Loucy (cell line): ENCODE data around the gene ASS1.

ENCODE experiments used
- H2AFZ ChIP-seq: fragments of 200-600 bp; sonication (generic); 2 replicates; pipeline ENCODE4 v1.6.0; 2016; ENCODE audit warnings: antibody characterized with exemption, mild to moderate bottlenecking, low read length, moderate library complexity
- H3F3A ChIP-seq: fragments of 200-600 bp; 2 replicates; pipeline ENCODE4 v1.6.0; 2016; ENCODE audit warnings: antibody characterized with exemption, low read depth, mild to moderate bottlenecking
- H3K27me3 ChIP-seq: fragments of 200-600 bp; sonication (generic); 2 replicates; pipeline ENCODE4 v1.6.1; 2014; ENCODE audit warnings: low read length, mild to moderate bottlenecking; ENCODE audit not compliant: insufficient read depth, poor library complexity, severe bottlenecking
- H3K36me3 ChIP-seq: fragments of 200-600 bp; sonication (generic); 2 replicates; pipeline ENCODE4 v1.6.1; 2016; ENCODE audit warnings: low read length; ENCODE audit not compliant: insufficient read depth
- H3K4me1 ChIP-seq: fragments of 200-600 bp; sonication (generic); 2 replicates; pipeline ENCODE4 v1.5.1; 2014; ENCODE audit warnings: low read length, mild to moderate bottlenecking; ENCODE audit not compliant: insufficient read depth, poor library complexity, severe bottlenecking
- H3K4me2 ChIP-seq: fragments of 200-600 bp; sonication (generic); 2 replicates; pipeline ENCODE4 v1.6.0; 2014; ENCODE audit warnings: antibody characterized with exemption, low read length, low read depth, mild to moderate bottlenecking; ENCODE audit not compliant: poor library complexity, severe bottlenecking
- H3K4me3 ChIP-seq: fragments of 200-600 bp; sonication (generic); 2 replicates; pipeline ENCODE4 v1.5.1; 2014; ENCODE audit warnings: low read length, mild to moderate bottlenecking, mixed read lengths; ENCODE audit not compliant: poor library complexity, severe bottlenecking
- H3K79me2 ChIP-seq: fragments of 200-600 bp; sonication (generic); 2 replicates; pipeline ENCODE4 v1.6.1; 2014; ENCODE audit warnings: low read length; ENCODE audit not compliant: insufficient read depth
- H3K9ac ChIP-seq: fragments of 200-600 bp; sonication (generic); 2 replicates; pipeline ENCODE4 v1.6.0; 2014; ENCODE audit warnings: mild to moderate bottlenecking, low read depth, low read length, moderate library complexity; ENCODE audit not compliant: poor library complexity, severe bottlenecking
- H3K9me2 ChIP-seq: fragments of 200-600 bp; sonication (generic); replicated peaks from 2 replicates; pipeline ENCODE4 v1.6.1; 2016; ENCODE audit warnings: low read depth, low read length, mixed read lengths
- H3K9me3 ChIP-seq: fragments of 200-600 bp; sonication (generic); 2 replicates; pipeline ENCODE4 v1.6.1; 2014; ENCODE audit warnings: mild to moderate bottlenecking, antibody characterized with exemption, low read length, low read depth; ENCODE audit not compliant: insufficient read depth
- H4K20me1 ChIP-seq: fragments of 200-600 bp; sonication (generic); 2 replicates; pipeline ENCODE4 v1.6.0; 2014; ENCODE audit warnings: antibody characterized with exemption, low read length, mild to moderate bottlenecking; ENCODE audit not compliant: insufficient read depth, poor library complexity, severe bottlenecking
- CTCF ChIP-seq: fragments of 200-600 bp; sonication (generic); conservative IDR thresholded peaks from 2 replicates; pipeline ENCODE4 v1.5.1; 2014; ENCODE audit warnings: mild to moderate bottlenecking, antibody characterized with exemption, low read length
- EZH2phosphoT487 ChIP-seq: fragments of 200-600 bp; IDR thresholded peaks from 2 replicates; pipeline ENCODE4 v1.6.1; 2018; ENCODE audit warnings: antibody characterized with exemption, mild to moderate bottlenecking, moderate library complexity, borderline replicate concordance

ASS1 gene

GRCh38 chr9:130429381-130429780 lies 15.4 kb upstream of the ASS1 start:
- TF ChIP-seq CTCF, result no peak
- no peak for TF ChIP-seq EZH2phosphoT487
- Histone ChIP-seq H3K4me3 (no peak overlapping the region), H3K9ac (no peak overlapping the region), H3K4me2 (no peak overlapping the region), H3F3A (no peaks in the 10 kb centered on the region), H4K20me1 (no peaks in the 10 kb centered on the region), H2AFZ (no peak overlapping the region), H3K9me2 (no peaks in the 10 kb centered on the region), H3K27me3 (no peaks in the 10 kb centered on the region), H3K36me3 (no peaks in the 10 kb centered on the region), H3K79me2 (no peaks in the 10 kb centered on the region), H3K4me1 (no peaks in the 10 kb centered on the region), H3K9me3 (no peaks in the 10 kb centered on the region)

GRCh38 chr9:130429831-130430230 lies 14.9 kb upstream of the ASS1 start:
- no peak overlapping the region for H3K4me3 ChIP-seq
- H3K9ac ChIP-seq, result no peak overlapping the region
- H2AFZ ChIP-seq, result no peak overlapping the region
- TF ChIP-seq CTCF (no peak), EZH2phosphoT487 (no peak)
- no peaks in the 10 kb centered on the region for H3K79me2 ChIP-seq
- no peaks in the 10 kb centered on the region for H3K27me3 ChIP-seq
- no peaks in the 10 kb centered on the region for H3K4me1 ChIP-seq
- no peaks in the 10 kb centered on the region for H3K36me3 ChIP-seq
- no peaks in the 10 kb centered on the region for H3K9me2 ChIP-seq
- no peaks in the 10 kb centered on the region for H3K9me3 ChIP-seq
- no peak overlapping the region for H3K4me2 ChIP-seq
- no peaks in the 10 kb centered on the region for H3F3A ChIP-seq
- no peaks in the 10 kb centered on the region for H4K20me1 ChIP-seq

GRCh38 chr9:130430232-130430631 lies 14.5 kb upstream of the ASS1 start:
- TF ChIP-seq CTCF (no peak), EZH2phosphoT487 (no peak)
- Histone ChIP-seq H3K9me2 (no peaks in the 10 kb centered on the region), H2AFZ (no peak overlapping the region), H3K4me3 (no peak overlapping the region), H3K9me3 (no peaks in the 10 kb centered on the region), H3K27me3 (no peaks in the 10 kb centered on the region), H3F3A (no peaks in the 10 kb centered on the region), H3K79me2 (no peaks in the 10 kb centered on the region), H3K4me1 (no peaks in the 10 kb centered on the region), H3K4me2 (no peak overlapping the region), H3K9ac (no peak overlapping the region), H4K20me1 (no peaks in the 10 kb centered on the region), H3K36me3 (no peaks in the 10 kb centered on the region)
